ENCODE data around the gene PTPRM. TPM values are rescaled to one million over a fixed set of nuclear protein-coding genes. Genes with fewer than 3 reads are reported as not detected.

The PTPRM gene
- total and polyA plus RNA-seq, 12 donors, result 31.7 to 116 (median 61.2) TPM

DNA sequence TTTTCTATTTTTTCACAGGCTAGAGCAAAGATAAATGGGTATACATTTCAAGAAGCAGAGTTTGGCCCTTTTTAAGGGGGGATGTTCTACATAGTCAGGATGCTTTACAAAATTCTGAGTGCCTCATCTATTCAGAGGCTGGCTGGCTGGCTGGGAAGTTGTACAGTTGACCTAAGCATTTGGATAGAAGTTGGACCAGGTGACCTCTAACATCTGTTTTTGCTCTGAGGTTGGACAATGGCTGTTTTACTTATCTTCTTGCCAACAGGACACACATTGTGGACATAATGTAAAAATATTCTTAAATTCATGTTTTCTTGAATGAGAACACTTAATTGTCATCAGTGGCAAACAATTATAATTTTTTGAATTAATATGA, 205.4 kb downstream of the PTPRM start:
- Histone ChIP-seq H3K27ac (no peak overlapping the region), H3K27me3 (no peaks in the 10 kb centered on the region), H3K36me3 (replicated peaks in 1 of 2) (no peaks in the 10 kb centered on the region), H3K9me3 (replicated peaks in 1 of 3) (no peaks in the 10 kb centered on the region), H3K4me3 (no peak overlapping the region), H3K4me1 (replicated peaks in 1 of 2) (peaks cover 0 to 5% of the 10 kb centered on the region in 2 donors)
- no peak for TF ChIP-seq POLR2A (IDR thresholded peaks at IDR 0.05)
- TF ChIP-seq, protein P1, sequence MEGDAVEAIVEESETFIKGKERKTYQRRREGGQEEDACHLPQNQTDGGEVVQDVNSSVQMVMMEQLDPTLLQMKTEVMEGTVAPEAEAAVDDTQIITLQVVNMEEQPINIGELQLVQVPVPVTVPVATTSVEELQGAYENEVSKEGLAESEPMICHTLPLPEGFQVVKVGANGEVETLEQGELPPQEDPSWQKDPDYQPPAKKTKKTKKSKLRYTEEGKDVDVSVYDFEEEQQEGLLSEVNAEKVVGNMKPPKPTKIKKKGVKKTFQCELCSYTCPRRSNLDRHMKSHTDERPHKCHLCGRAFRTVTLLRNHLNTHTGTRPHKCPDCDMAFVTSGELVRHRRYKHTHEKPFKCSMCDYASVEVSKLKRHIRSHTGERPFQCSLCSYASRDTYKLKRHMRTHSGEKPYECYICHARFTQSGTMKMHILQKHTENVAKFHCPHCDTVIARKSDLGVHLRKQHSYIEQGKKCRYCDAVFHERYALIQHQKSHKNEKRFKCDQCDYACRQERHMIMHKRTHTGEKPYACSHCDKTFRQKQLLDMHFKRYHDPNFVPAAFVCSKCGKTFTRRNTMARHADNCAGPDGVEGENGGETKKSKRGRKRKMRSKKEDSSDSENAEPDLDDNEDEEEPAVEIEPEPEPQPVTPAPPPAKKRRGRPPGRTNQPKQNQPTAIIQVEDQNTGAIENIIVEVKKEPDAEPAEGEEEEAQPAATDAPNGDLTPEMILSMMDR (IDR thresholded peaks at IDR 0.05), result no peak
- DNase-seq, result no peak
- intact Hi-C loops (cut with DNase I), result no loop called here

DNA sequence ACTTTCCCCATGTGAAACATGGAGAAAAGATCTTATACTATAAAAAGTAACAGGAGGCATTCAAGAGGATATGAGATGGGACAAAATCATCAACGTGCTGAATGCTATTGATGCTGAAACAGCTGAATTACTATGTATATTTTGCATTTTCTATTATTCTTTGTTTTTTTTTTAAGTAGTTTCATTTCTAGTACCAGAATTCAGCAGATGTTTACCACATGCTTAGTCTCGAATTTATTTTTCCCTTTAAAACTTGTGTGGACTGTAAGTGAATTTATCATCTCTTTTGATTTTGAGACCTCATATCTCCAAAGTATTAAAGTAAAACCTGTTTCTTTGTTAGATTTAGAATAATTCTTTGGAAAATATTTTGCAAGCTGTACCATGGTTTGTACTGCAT, 205.8 kb downstream of the PTPRM start:
- H3K27me3 ChIP-seq, result no peaks in the 10 kb centered on the region
- H3K4me1 ChIP-seq (replicated peaks in 1 of 2), result peaks cover 2 to 7% of the 10 kb centered on the region in 2 donors

DNA sequence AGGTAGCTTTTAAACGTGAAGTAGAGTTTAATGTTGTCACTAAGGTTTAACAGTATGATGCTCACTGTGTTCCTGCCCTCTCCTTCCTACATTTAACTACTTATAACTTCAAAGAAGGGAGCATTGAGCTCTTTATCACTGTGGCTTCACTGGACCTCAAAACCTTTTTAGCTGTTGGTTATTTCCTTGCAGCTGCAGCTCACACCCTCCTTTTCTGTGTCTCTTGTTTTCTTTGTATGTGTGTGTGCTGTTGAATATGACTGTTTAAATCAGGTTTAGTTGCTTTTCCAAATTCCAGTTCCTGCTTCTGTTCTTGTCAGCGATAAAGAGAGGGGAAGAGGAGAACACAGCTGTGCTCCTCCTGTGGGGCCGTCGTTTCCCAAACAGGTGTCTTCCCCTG, 208.0 kb downstream of the PTPRM start:
- Histone ChIP-seq H3K36me3 (replicated peaks in 1 of 2) (no peaks in the 10 kb centered on the region), H3K9me3 (replicated peaks in 1 of 3) (no peaks in the 10 kb centered on the region), H3K4me1 (replicated peaks in 1 of 2) (peaks cover 10 to 14% of the 10 kb centered on the region in 2 donors), H3K27me3 (no peaks in the 10 kb centered on the region), H3K4me3 (no peak overlapping the region), H3K27ac (no peak overlapping the region)
- intact Hi-C loops (cut with DNase I), result no loop called here
- WGBS, 4 donors, result 70 to 83% (median 76%) methylated on average over 4 of the region's 4 CpGs
- no peak for DNase-seq
- TF ChIP-seq, protein P1 (IDR thresholded peaks at IDR 0.05), result no peak
- TF ChIP-seq POLR2A (IDR thresholded peaks at IDR 0.05), result no peak

More for the DNA sequence above, 205.8 kb downstream of the PTPRM start:
- no peak for DNase-seq
- intact Hi-C loops (cut with DNase I), result no loop called here
- no peaks in the 10 kb centered on the region for H3K9me3 ChIP-seq (replicated peaks in 1 of 3)
- no peak overlapping the region for H3K4me3 ChIP-seq
- WGBS, 4 donors, result 66 to 79% (median 75%) methylated on average over 2 of the region's 2 CpGs
- H3K36me3 ChIP-seq (replicated peaks in 1 of 2), result no peaks in the 10 kb centered on the region
- TF ChIP-seq POLR2A (IDR thresholded peaks at IDR 0.05), result no peak
- TF ChIP-seq, protein P1 (IDR thresholded peaks at IDR 0.05), result no peak
- no peak overlapping the region for H3K27ac ChIP-seq

DNA sequence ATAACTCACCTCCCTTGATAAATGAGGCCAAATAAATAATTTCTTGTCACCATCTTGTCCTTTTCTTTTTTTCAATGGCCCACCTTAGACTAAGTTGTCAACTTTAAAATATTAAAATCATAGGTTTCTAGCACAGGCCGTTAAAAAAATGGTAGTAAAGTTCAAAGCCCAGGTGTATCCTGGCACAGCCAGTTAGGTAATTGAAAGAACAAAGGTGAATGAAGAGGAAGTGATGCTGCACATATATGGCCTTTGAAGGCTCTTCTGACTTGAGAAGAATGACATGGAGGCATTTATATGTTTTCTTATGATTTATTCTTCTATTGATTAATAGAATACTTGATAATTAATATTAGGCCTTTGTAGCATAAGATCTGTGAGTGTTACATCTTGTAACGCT, 208.7 kb downstream of the PTPRM start:
- TF ChIP-seq, protein P1 (IDR thresholded peaks at IDR 0.05), result no peak
- TF ChIP-seq POLR2A (IDR thresholded peaks at IDR 0.05), result no peak
- Histone ChIP-seq H3K4me3 (no peak overlapping the region), H3K36me3 (replicated peaks in 1 of 2) (no peaks in the 10 kb centered on the region), H3K9me3 (replicated peaks in 1 of 3) (no peaks in the 10 kb centered on the region), H3K27me3 (no peaks in the 10 kb centered on the region), H3K4me1 (replicated peaks in 1 of 2) (peaks cover 10 to 14% of the 10 kb centered on the region in 2 donors), H3K27ac (no peak overlapping the region)
- intact Hi-C loops (cut with DNase I), result no loop called here
- DNase-seq, result no peak
- 81 to 93% (median 87%) methylated on average over 2 of the region's 2 CpGs for WGBS, 4 donors
